ENCODE data around the gene LPCAT4. TPM values are rescaled to one million over a fixed set of nuclear protein-coding genes. Genes with fewer than 3 reads are reported as not detected.

LPCAT4 gene
- total RNA-seq, 1 donor from 2014 or later, result 47.4 TPM

GRCh38 chr15:34323217-34323616, 43.8 kb downstream of the LPCAT4 start:
- intact Hi-C loops (cut with DNase I), result no loop called here
- no peak for DNase-seq (ENCODE audit: extremely low spot score in 2 of 2)
- no peak overlapping the region for H3K27ac ChIP-seq

DNA sequence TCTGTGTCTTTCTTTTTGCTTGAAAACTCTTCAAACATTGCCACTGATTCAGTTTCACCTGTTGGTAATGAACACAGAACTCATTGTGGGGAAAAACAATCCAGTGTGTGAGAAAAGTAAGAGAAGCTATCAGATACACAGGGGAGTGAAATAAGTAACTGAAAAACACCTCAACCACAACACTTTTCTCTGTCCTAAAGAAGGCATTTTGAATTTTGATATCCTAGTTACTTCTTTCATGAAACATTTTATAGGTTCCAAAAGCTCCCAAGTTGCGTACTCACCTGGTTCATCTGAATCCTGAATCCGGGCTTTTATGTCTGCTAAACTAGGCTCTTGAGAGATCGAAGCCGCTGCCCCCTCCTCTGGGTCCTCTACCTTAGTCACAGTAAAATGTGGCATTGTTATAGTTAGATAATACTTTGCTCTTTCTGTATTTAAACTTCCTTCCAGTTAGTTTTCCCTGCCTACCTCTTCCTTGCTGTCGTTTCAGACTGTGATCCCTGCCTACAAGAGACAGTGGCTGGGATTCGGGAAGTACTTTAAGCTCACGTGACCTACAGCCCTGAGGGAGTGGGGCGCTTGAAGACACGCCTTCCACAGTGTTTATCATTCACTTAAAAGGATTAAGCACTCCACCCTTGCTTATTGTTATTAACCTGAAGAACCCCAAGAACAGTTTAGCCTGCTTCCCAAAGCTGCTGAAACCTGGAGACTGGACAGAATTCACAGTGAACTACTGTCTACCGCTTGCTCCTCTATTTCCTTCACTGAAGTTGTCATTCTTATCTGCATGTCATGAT, 48.5 kb downstream of the LPCAT4 start:
- no peak for DNase-seq (ENCODE audit: extremely low spot score in 2 of 2)

More at GRCh38 chr15:34323217-34323616, 43.8 kb downstream of the LPCAT4 start:
- Histone ChIP-seq H3K4me3 (no peak overlapping the region), H3K9me3 (no peaks in the 10 kb centered on the region), H3K27me3 (no peaks in the 10 kb centered on the region), H3K4me1 (peaks cover 9% of the 10 kb centered on the region), H3K36me3 (no peaks in the 10 kb centered on the region)
- TF ChIP-seq, protein P1, sequence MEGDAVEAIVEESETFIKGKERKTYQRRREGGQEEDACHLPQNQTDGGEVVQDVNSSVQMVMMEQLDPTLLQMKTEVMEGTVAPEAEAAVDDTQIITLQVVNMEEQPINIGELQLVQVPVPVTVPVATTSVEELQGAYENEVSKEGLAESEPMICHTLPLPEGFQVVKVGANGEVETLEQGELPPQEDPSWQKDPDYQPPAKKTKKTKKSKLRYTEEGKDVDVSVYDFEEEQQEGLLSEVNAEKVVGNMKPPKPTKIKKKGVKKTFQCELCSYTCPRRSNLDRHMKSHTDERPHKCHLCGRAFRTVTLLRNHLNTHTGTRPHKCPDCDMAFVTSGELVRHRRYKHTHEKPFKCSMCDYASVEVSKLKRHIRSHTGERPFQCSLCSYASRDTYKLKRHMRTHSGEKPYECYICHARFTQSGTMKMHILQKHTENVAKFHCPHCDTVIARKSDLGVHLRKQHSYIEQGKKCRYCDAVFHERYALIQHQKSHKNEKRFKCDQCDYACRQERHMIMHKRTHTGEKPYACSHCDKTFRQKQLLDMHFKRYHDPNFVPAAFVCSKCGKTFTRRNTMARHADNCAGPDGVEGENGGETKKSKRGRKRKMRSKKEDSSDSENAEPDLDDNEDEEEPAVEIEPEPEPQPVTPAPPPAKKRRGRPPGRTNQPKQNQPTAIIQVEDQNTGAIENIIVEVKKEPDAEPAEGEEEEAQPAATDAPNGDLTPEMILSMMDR (IDR thresholded peaks at IDR 0.05), result no peak
- no peak for TF ChIP-seq POLR2A (IDR thresholded peaks at IDR 0.05)
- no peak for TF ChIP-seq POLR2AphosphoS5 (IDR thresholded peaks at IDR 0.05; ENCODE audit: insufficient read depth in 1 of 2, low read depth in 1 of 2)

GRCh38 chr15:34314491-34315490, 52.2 kb downstream of the LPCAT4 start:
- Histone ChIP-seq H3K36me3 (no peaks in the 10 kb centered on the region), H3K9me3 (no peaks in the 10 kb centered on the region), H3K4me1 (peaks cover 31% of the 10 kb centered on the region), H3K4me3 (no peak overlapping the region), H3K27me3 (no peaks in the 10 kb centered on the region), H3K27ac (no peak overlapping the region)
- no peak for DNase-seq (ENCODE audit: extremely low spot score in 2 of 2)
- intact Hi-C loops (cut with DNase I), result no loop called here
- TF ChIP-seq POLR2A (IDR thresholded peaks at IDR 0.05) (no peak), POLR2AphosphoS5 (IDR thresholded peaks at IDR 0.05; ENCODE audit: insufficient read depth in 1 of 2, low read depth in 1 of 2) (no peak)
- TF ChIP-seq, protein P1 (IDR thresholded peaks at IDR 0.05), result no peak

More for the DNA sequence above, 48.5 kb downstream of the LPCAT4 start:
- intact Hi-C loops (cut with DNase I), result no loop called here
- Histone ChIP-seq H3K9me3 (no peaks in the 10 kb centered on the region), H3K27ac (peak overlapping the region; percentile 67), H3K27me3 (no peaks in the 10 kb centered on the region), H3K4me3 (peak overlapping the region; percentile 48 to 56), H3K4me1 (peaks cover 31% of the 10 kb centered on the region), H3K36me3 (no peaks in the 10 kb centered on the region)
- TF ChIP-seq POLR2A (IDR thresholded peaks at IDR 0.05) (peak in 1 of 2 donors; percentile 25), POLR2AphosphoS5 (IDR thresholded peaks at IDR 0.05; ENCODE audit: insufficient read depth in 1 of 2, low read depth in 1 of 2) (peak in 1 of 2 donors; percentile 97)
- TF ChIP-seq, protein P1 (IDR thresholded peaks at IDR 0.05), result no peak

DNA sequence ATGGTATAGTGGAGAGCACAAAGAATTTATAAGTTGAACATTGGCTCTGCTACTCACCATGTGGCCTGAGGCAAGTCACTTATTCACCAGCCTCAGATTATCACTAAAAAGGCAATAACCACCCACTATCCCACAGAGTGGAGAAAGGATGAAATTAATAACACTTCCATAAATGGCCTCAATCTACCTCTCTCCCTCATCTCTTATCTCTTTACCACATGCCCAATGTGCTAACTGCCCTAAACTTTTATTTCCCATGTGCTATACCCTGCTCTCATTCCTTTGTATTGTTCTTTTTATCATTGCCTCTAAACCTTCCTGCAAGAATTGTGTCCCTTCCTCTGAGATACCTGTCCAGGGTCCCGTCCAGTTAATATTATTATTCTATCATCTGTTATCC, 55.4 kb downstream of the LPCAT4 start:
- intact Hi-C loops (cut with DNase I), result no loop called here

More for the DNA sequence above, 55.4 kb downstream of the LPCAT4 start:
- TF ChIP-seq, protein P1 (IDR thresholded peaks at IDR 0.05), result no peak
- no peak for TF ChIP-seq POLR2A (IDR thresholded peaks at IDR 0.05)
- TF ChIP-seq POLR2AphosphoS5 (IDR thresholded peaks at IDR 0.05; ENCODE audit: insufficient read depth in 1 of 2, low read depth in 1 of 2), result no peak
- Histone ChIP-seq H3K4me1 (peaks cover 6% of the 10 kb centered on the region), H3K9me3 (no peaks in the 10 kb centered on the region), H3K27ac (no peak overlapping the region), H3K27me3 (no peaks in the 10 kb centered on the region), H3K4me3 (no peak overlapping the region), H3K36me3 (no peaks in the 10 kb centered on the region)
- no peak for DNase-seq (ENCODE audit: extremely low spot score in 2 of 2)

MicroRNAs encoded within 50 kb of the gene (microRNA counts, 767-probe panel; counts per million panel counts)
- 2,765 to 4,419 counts per million in 2 donors for microRNA hsa-miR-1233

Small RNA genes within 50 kb of the gene (microRNA-seq; reads per million reads assigned to microRNA genes)
- gene MIR1233-1 (ENCODE audit: borderline number of aligned reads, borderline replicate concordance), result not detected

Small RNA genes within 50 kb of the gene (small RNA-seq; reads per million reads assigned to genes)
- not detected for gene MIR1233-1
- not detected for gene RF00019

Other genes with a start within 250 kb of the LPCAT4 start
- 50.3 TPM for gene KATNBL1, start 157.1 kb downstream of the LPCAT4 start, total RNA-seq
- 86.2 TPM for gene EMC4, start 142.2 kb downstream of the LPCAT4 start, total RNA-seq
- 73.4 TPM for gene SLC12A6, start 29.4 kb downstream of the LPCAT4 start, total RNA-seq
- 150 TPM for gene NOP10, start 24.1 kb downstream of the LPCAT4 start, total RNA-seq
- not detected for gene NUTM1, start 23.9 kb downstream of the LPCAT4 start, total RNA-seq
- gene GOLGA8A, start 70.6 kb upstream of the LPCAT4 start, total RNA-seq, result 46.7 TPM
- gene GOLGA8B, start 216.5 kb upstream of the LPCAT4 start, total RNA-seq, result 68.0 TPM

Measured in vagina (tissue), 2 donors.